ENCODE measurements around the gene RBM12.
A peak's percentile ranks its signal among the peaks of the same experiment; 100 is the strongest.

DNA sequence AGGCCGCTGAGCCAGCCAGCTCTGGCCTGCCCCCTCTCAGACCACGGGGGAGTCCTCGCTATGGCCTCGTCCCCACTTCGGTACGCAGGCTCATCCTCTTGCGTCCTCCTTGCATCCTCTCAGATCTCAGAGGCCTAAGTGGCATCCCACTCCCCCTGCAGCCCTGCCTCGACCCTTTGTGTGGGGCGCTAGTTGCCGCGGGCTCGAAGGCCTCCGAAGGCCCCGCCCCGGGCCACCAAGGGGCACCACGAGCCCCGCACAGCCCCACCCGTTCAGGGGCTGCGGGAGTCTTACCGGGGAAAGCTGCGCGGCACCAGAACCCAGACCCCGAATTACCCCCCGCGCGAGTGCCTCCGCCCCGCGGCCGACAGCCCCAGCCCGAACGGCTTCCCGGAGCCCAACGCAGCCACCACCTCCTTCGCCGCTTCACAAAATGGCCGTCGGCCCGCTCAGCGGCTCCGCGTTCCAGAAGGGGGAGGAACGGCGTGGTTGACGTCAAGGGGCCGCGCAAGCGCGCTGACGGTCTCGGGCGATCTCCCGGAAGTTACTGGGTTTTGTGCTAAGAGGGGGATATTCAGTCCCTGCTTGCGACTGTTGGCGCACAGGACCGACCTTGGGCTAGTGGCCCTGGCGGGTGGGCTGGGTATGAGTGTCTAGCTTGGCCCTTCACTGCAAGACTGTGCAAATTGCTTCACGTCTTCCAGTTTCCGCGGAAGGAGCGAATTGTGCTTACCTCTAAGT lies at the start of gene RBM12, which contains the start of gene CPNE1:
- TF ChIP-seq, protein P1, sequence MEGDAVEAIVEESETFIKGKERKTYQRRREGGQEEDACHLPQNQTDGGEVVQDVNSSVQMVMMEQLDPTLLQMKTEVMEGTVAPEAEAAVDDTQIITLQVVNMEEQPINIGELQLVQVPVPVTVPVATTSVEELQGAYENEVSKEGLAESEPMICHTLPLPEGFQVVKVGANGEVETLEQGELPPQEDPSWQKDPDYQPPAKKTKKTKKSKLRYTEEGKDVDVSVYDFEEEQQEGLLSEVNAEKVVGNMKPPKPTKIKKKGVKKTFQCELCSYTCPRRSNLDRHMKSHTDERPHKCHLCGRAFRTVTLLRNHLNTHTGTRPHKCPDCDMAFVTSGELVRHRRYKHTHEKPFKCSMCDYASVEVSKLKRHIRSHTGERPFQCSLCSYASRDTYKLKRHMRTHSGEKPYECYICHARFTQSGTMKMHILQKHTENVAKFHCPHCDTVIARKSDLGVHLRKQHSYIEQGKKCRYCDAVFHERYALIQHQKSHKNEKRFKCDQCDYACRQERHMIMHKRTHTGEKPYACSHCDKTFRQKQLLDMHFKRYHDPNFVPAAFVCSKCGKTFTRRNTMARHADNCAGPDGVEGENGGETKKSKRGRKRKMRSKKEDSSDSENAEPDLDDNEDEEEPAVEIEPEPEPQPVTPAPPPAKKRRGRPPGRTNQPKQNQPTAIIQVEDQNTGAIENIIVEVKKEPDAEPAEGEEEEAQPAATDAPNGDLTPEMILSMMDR (IDR thresholded peaks at IDR 0.05; ENCODE audit: poor library complexity, severe bottlenecking): no peak
- TF ChIP-seq, protein P2, sequence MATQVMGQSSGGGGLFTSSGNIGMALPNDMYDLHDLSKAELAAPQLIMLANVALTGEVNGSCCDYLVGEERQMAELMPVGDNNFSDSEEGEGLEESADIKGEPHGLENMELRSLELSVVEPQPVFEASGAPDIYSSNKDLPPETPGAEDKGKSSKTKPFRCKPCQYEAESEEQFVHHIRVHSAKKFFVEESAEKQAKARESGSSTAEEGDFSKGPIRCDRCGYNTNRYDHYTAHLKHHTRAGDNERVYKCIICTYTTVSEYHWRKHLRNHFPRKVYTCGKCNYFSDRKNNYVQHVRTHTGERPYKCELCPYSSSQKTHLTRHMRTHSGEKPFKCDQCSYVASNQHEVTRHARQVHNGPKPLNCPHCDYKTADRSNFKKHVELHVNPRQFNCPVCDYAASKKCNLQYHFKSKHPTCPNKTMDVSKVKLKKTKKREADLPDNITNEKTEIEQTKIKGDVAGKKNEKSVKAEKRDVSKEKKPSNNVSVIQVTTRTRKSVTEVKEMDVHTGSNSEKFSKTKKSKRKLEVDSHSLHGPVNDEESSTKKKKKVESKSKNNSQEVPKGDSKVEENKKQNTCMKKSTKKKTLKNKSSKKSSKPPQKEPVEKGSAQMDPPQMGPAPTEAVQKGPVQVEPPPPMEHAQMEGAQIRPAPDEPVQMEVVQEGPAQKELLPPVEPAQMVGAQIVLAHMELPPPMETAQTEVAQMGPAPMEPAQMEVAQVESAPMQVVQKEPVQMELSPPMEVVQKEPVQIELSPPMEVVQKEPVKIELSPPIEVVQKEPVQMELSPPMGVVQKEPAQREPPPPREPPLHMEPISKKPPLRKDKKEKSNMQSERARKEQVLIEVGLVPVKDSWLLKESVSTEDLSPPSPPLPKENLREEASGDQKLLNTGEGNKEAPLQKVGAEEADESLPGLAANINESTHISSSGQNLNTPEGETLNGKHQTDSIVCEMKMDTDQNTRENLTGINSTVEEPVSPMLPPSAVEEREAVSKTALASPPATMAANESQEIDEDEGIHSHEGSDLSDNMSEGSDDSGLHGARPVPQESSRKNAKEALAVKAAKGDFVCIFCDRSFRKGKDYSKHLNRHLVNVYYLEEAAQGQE (IDR thresholded peaks at IDR 0.05; ENCODE audit: borderline replicate concordance): peak; percentile 90
- TF ChIP-seq POLR2AphosphoS5 (IDR thresholded peaks at IDR 0.05): peak; percentile 100
- no peak for TF ChIP-seq EZH2 (IDR thresholded peaks at IDR 0.05; ENCODE audit: borderline replicate concordance, insufficient read depth, low read length, poor library complexity, severe bottlenecking)
- TF ChIP-seq TAF1 (IDR thresholded peaks at IDR 0.05; ENCODE audit: low read depth): peak; percentile 96

Measured in neural cell (in vitro differentiated cells).